GM12865 (cell line): ENCODE data around the gene GNG8.

Source experiments
- DNase-seq: peaks from one replicate; pipeline ENCODE4 v3.0.0; 2010; ENCODE audit warnings: low read depth
- H3K4me3 ChIP-seq: 2 replicates; pipeline ENCODE4 v1.5.1; 2011; ENCODE audit warnings: mild to moderate bottlenecking, low read depth, low read length, control low read depth
- TF ChIP-seq, protein P1 (sequence below): IDR thresholded peaks from 2 replicates; pipeline ENCODE4 v1.5.1; 2011; ENCODE audit warnings: low read length, control low read depth, low read depth, inconsistent platforms; ENCODE audit not compliant: insufficient read depth; ENCODE audit errors: missing control alignments

GNG8 gene

DNA sequence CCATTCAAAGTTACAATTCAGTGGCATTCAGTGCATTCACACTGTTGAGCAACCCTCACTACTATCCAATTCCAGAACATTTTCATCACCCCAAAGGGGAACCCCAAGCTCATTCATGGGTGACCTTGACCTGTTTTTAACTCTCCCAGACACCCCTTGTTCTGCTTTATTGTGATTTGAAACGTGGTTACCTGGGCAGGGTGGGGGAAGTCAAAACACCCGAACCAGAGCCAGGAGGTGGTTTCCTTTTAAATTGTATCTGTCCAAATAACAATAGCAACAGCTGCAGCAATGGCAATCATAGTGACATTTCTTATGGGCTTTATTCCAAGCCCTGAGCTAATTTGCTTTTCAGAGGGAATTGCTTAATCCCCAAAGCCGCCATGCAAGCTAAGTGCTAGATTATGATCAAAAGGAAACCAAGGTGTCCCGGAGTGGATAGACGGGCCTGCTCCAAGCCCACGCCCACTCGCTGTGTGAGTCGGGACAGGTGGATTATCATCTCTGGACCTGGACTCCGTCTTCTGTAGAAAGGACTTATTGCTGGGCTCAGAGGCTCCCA lies 17.3 kb downstream of the GNG8 start:
- TF ChIP-seq, protein P1, sequence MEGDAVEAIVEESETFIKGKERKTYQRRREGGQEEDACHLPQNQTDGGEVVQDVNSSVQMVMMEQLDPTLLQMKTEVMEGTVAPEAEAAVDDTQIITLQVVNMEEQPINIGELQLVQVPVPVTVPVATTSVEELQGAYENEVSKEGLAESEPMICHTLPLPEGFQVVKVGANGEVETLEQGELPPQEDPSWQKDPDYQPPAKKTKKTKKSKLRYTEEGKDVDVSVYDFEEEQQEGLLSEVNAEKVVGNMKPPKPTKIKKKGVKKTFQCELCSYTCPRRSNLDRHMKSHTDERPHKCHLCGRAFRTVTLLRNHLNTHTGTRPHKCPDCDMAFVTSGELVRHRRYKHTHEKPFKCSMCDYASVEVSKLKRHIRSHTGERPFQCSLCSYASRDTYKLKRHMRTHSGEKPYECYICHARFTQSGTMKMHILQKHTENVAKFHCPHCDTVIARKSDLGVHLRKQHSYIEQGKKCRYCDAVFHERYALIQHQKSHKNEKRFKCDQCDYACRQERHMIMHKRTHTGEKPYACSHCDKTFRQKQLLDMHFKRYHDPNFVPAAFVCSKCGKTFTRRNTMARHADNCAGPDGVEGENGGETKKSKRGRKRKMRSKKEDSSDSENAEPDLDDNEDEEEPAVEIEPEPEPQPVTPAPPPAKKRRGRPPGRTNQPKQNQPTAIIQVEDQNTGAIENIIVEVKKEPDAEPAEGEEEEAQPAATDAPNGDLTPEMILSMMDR = no peak
- peak; percentile 85 for DNase-seq

DNA sequence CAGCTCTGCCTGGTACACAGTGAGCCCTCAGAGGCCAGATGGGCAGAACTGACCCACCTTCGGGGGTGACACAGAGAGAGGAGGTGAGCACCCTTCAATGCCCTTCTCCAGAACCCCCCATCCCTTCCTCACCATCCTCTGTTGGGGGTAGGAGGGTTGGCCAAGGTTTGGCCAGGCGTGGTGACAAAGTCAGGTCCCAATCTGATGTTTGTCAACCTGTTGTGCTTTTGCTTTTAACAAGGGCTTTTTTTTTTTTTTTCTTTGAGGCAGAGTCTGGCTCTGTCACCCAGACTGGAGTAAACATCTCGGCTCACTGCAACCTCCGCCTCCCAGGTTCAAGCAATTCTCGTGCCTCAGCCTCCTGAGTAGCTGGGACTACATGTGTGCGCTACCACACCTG lies 18.4 kb downstream of the GNG8 start:
- H3K4me3 ChIP-seq = no peak overlapping the region
- DNase-seq = no peak
- TF ChIP-seq, protein P1 = no peak

More for the DNA sequence above, 17.3 kb downstream of the GNG8 start:
- H3K4me3 ChIP-seq = peak overlapping the region; percentile 48

DNA sequence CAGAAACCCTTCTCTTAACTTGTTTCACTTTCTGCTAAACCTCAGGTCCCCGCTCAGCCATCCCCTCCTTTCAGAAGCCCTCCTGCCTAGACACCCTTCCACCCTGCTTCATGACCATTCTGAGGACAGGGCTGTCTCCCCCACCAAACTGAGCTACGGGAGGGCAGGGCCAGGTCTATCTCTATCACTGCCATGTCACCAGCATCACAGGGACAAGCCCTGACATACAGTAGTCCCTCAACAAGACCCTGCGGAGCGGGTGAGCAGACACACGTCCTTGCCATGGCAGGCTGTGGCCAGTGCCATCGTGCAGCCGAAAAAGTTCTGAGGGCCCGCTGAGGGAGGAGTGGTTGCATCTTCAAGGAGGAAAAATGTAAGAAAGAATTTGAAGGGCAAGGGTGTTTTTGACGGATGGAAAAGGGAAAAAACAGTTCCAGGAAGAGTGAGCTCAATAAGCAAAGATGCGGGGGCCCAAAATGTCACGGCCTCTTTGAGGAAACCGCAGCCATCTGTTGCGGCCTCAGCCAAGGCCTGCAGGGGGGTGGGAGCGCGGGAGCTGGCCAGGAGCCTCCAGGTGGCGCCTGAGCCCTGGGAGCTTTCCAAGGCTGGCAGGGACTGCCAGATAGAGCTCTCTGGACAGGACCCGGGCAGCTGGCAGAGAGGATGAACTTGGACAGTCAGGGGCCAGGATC lies 19.2 kb downstream of the GNG8 start:
- H3K4me3 ChIP-seq = no peak overlapping the region; the same call in 1 of the 2 replicates
- TF ChIP-seq, protein P1 = peak; percentile 35
- DNase-seq = peak; percentile 73

DNA sequence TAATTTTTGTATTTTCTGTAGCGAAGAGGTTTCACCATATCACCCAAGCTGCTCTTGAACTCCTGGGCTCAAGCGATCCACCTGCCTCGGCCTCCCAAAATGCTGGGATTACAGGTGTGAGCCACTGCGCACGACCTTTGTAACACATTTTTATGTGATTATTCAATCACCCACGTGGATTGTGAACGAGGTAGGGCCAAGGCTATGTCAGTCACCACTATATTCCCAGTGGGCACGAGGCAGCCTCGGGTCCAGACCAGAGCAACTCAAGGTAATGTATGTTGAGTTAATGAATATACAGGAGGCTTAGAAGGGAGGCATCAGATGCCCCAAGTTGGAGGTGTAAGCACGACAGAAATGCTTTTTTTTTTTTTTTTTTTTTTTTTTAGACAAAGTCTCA lies 20.0 kb downstream of the GNG8 start:
- TF ChIP-seq, protein P1 = no peak
- DNase-seq = no peak
- no peak overlapping the region for H3K4me3 ChIP-seq

DNA sequence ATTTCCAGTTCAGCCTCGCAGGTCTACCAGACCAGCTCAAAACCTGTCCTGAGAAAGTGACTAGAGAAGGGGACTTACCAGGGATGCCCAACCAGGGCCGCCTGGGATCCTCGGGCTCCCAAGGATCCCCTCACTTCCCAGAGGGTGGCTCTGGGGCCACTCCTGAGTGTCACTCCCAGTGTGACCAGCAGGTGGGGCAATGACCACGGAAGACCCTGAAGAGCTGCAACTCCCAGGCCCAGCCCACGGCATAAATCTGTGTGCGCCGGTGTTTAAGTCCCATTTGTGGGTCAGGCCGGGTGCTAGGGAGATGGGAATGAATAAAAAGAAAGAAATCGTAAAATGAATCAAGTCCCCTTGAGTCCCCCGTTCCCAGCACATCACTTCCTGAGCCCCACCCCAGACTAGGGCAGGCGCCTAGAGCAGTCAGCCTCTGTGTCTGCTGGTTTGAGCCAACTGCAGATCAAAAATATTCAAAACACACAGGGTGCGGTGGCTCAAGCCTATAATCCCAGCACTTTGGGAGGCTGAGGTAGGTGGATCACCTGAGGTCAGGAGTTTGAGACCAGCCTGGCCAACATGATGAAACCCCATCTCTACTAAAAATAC lies 21.8 kb downstream of the GNG8 start:
- DNase-seq = peak; percentile 84
- no peak overlapping the region for H3K4me3 ChIP-seq
- TF ChIP-seq, protein P1 = peak; percentile 86

DNA sequence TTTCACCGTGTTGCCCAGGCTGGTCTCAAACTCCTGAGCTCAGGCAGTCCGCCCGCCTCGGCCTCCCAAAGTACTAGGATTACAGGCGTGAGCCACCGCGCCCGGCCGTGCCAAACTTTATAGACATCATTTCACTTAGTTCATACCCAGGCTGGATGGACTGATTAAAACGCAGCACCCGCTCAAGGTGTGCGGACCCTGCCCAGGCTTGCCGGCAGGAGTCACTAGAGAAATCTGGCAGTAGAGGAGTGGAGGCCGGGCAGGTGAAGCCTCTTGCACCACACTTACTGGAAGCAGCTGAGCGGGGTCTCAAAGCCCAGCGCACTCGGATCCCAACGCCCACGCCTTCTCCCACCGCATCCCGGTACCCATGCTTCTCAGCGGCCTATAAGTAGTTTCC lies 22.5 kb downstream of the GNG8 start:
- TF ChIP-seq, protein P1 = no peak
- no peak for DNase-seq
- H3K4me3 ChIP-seq = no peak overlapping the region
